ENCODE measurements around the gene GPC5. TPM values are rescaled to one million over a fixed set of nuclear protein-coding genes. Genes with fewer than 3 reads are reported as not detected.
A peak's percentile ranks its signal among the peaks of the same experiment; 100 is the strongest.
"Not testable (repeated sequence)": the region's sequence is repeated elsewhere in the genome, so short reads cannot be mapped to it uniquely, and the experiment has no call there.

Gene GPC5
- polyA plus RNA-seq (2013, experiment 1 of 2) = 0.65 TPM
- polyA plus RNA-seq (2013, experiment 2 of 2) = not detected

GRCh38 chr13:91398413-91399188, at the start of gene GPC5:
GPC5 (plus strand) TSS chr13:91398621.
- peaks cover 79% of the 10 kb centered on the region for H3K27me3 ChIP-seq (ENCODE audit: insufficient read depth, low read length)
- no peak within 1 kb of the TSS for H3K27ac ChIP-seq (ENCODE audit: low read depth, low read length)
- no peaks in the 10 kb centered on the region for H3K9me3 ChIP-seq (ENCODE audit: insufficient read depth, low read depth, low read length)
- peaks cover 8% of the 10 kb centered on the region; the same call in 1 of the 2 replicates for H3K4me1 ChIP-seq (ENCODE audit: insufficient read depth, low read length)
- H3K4me3 ChIP-seq (ENCODE audit: low read length) = peak within 1 kb of the TSS; percentile 79
- peak within 1 kb of the TSS; percentile 36; the same call in 1 of the 2 replicates for H3K9ac ChIP-seq (ENCODE audit: low read depth, low read length)
- H3K36me3 ChIP-seq (ENCODE audit: insufficient read depth, low read length) = no peaks in the 10 kb centered on the region
- WGBS = under 1% methylated on average over 76 of the region's 76 CpGs

- H3K4me3 ChIP-seq (ENCODE audit: low read length) = peak overlapping the region; percentile 99
- peak overlapping the region; percentile 97 for H3K27ac ChIP-seq (ENCODE audit: low read depth, low read length)
- no peaks in the 10 kb centered on the region for H3K9me3 ChIP-seq (ENCODE audit: insufficient read depth, low read depth, low read length)
- peaks cover 50% of the 10 kb centered on the region for H3K36me3 ChIP-seq (ENCODE audit: insufficient read depth, low read length)
- H3K4me1 ChIP-seq (ENCODE audit: insufficient read depth, low read length) = peaks cover 28% of the 10 kb centered on the region
- under 1% methylated on average over 45 of the region's 46 CpGs for WGBS
- peaks cover 28% of the 10 kb centered on the region for H3K27me3 ChIP-seq (ENCODE audit: insufficient read depth, low read length)
- peak overlapping the region; percentile 100 for H3K9ac ChIP-seq (ENCODE audit: low read depth, low read length)
Measured at GRCh38 chr13:91348906-91349435, 49.5 kb upstream of the GPC5 start.

GRCh38 chr13:91349992-91350911, 48.2 kb upstream of the GPC5 start:
- WGBS = 47% methylated on average over 3 of the region's 5 CpGs
- Histone ChIP-seq H3K27ac (ENCODE audit: low read depth, low read length) (peak overlapping the region; percentile 97), H3K27me3 (ENCODE audit: insufficient read depth, low read length) (peaks cover 15% of the 10 kb centered on the region), H3K36me3 (ENCODE audit: insufficient read depth, low read length) (peaks cover 63% of the 10 kb centered on the region), H3K9me3 (ENCODE audit: insufficient read depth, low read depth, low read length) (no peaks in the 10 kb centered on the region), H3K4me3 (ENCODE audit: low read length) (peak overlapping the region; percentile 99), H3K9ac (ENCODE audit: low read depth, low read length) (peak overlapping the region; percentile 100), H3K4me1 (ENCODE audit: insufficient read depth, low read length) (peaks cover 28% of the 10 kb centered on the region)

GRCh38 chr13:91351123-91351522, 47.3 kb upstream of the GPC5 start:
- Histone ChIP-seq H3K9me3 (ENCODE audit: insufficient read depth, low read depth, low read length) (no peaks in the 10 kb centered on the region), H3K9ac (ENCODE audit: low read depth, low read length) (peak overlapping the region; percentile 100; the same call in 1 of the 2 replicates), H3K36me3 (ENCODE audit: insufficient read depth, low read length) (peaks cover 72% of the 10 kb centered on the region), H3K27ac (ENCODE audit: low read depth, low read length) (no peak overlapping the region; the same call in 1 of the 2 replicates), H3K4me1 (ENCODE audit: insufficient read depth, low read length) (peaks cover 25% of the 10 kb centered on the region), H3K4me3 (ENCODE audit: low read length) (peak overlapping the region; percentile 99), H3K27me3 (ENCODE audit: insufficient read depth, low read length) (peaks cover 6% of the 10 kb centered on the region)
- WGBS = 91% methylated on average over 5 of the region's 5 CpGs

- Histone ChIP-seq H3K4me1 (ENCODE audit: insufficient read depth, low read length) (peaks cover 21% of the 10 kb centered on the region), H3K4me3 (ENCODE audit: low read length) (peak overlapping the region; percentile 99; the same call in 1 of the 2 replicates), H3K9ac (ENCODE audit: low read depth, low read length) (no peak overlapping the region), H3K27ac (ENCODE audit: low read depth, low read length) (no peak overlapping the region), H3K9me3 (ENCODE audit: insufficient read depth, low read depth, low read length) (no peaks in the 10 kb centered on the region), H3K27me3 (ENCODE audit: insufficient read depth, low read length) (no peaks in the 10 kb centered on the region), H3K36me3 (ENCODE audit: insufficient read depth, low read length) (peaks cover 80% of the 10 kb centered on the region)
- WGBS = 100% methylated on average over 1 of the region's 2 CpGs
Measured at GRCh38 chr13:91351980-91352379, 46.4 kb upstream of the GPC5 start.

- H3K4me3 ChIP-seq (ENCODE audit: low read length); H3K27me3 ChIP-seq (ENCODE audit: insufficient read depth, low read length); H3K9ac ChIP-seq (ENCODE audit: low read depth, low read length); H3K9me3 ChIP-seq (ENCODE audit: insufficient read depth, low read depth, low read length); H3K27ac ChIP-seq (ENCODE audit: low read depth, low read length): not testable (repeated sequence)
- Histone ChIP-seq H3K4me1 (ENCODE audit: insufficient read depth, low read length) (peaks cover 21% of the 10 kb centered on the region), H3K36me3 (ENCODE audit: insufficient read depth, low read length) (peaks cover 86% of the 10 kb centered on the region)
- WGBS = 91% methylated on average over 6 of the region's 7 CpGs
Measured at GRCh38 chr13:91352891-91353290, 45.5 kb upstream of the GPC5 start.

- Histone ChIP-seq H3K4me3 (ENCODE audit: low read length) (no peak overlapping the region), H3K36me3 (ENCODE audit: insufficient read depth, low read length) (peaks cover 88% of the 10 kb centered on the region), H3K4me1 (ENCODE audit: insufficient read depth, low read length) (peaks cover 21% of the 10 kb centered on the region), H3K9ac (ENCODE audit: low read depth, low read length) (no peak overlapping the region), H3K27me3 (ENCODE audit: insufficient read depth, low read length) (no peaks in the 10 kb centered on the region), H3K27ac (ENCODE audit: low read depth, low read length) (no peak overlapping the region), H3K9me3 (ENCODE audit: insufficient read depth, low read depth, low read length) (no peaks in the 10 kb centered on the region)
- no CpG with 5 or more reads among the region's 1 CpG for WGBS
Measured at GRCh38 chr13:91353494-91353893, 44.9 kb upstream of the GPC5 start.

- no peaks in the 10 kb centered on the region for H3K9me3 ChIP-seq (ENCODE audit: insufficient read depth, low read depth, low read length)
- peaks cover 16% of the 10 kb centered on the region for H3K4me1 ChIP-seq (ENCODE audit: insufficient read depth, low read length)
- no peak overlapping the region for H3K4me3 ChIP-seq (ENCODE audit: low read length)
- H3K9ac ChIP-seq (ENCODE audit: low read depth, low read length) = no peak overlapping the region
- H3K36me3 ChIP-seq (ENCODE audit: insufficient read depth, low read length) = peaks cover 75% of the 10 kb centered on the region
- WGBS = 90% methylated on average over 6 of the region's 6 CpGs
- no peaks in the 10 kb centered on the region for H3K27me3 ChIP-seq (ENCODE audit: insufficient read depth, low read length)
- H3K27ac ChIP-seq (ENCODE audit: low read depth, low read length) = peak overlapping the region; percentile 6; the same call in 1 of the 2 replicates
Measured at GRCh38 chr13:91355099-91355825, 43.2 kb upstream of the GPC5 start.

GRCh38 chr13:91355826-91356710, 42.4 kb upstream of the GPC5 start:
- H3K9me3 ChIP-seq (ENCODE audit: insufficient read depth, low read depth, low read length) = no peaks in the 10 kb centered on the region
- peaks cover 8% of the 10 kb centered on the region for H3K4me1 ChIP-seq (ENCODE audit: insufficient read depth, low read length)
- H3K27ac ChIP-seq (ENCODE audit: low read depth, low read length) = peak overlapping the region; percentile 6; the same call in 1 of the 2 replicates
- no peak overlapping the region for H3K4me3 ChIP-seq (ENCODE audit: low read length)
- H3K36me3 ChIP-seq (ENCODE audit: insufficient read depth, low read length) = peaks cover 69% of the 10 kb centered on the region
- 98% methylated on average over 5 of the region's 6 CpGs for WGBS
- no peaks in the 10 kb centered on the region for H3K27me3 ChIP-seq (ENCODE audit: insufficient read depth, low read length)
- H3K9ac ChIP-seq (ENCODE audit: low read depth, low read length) = no peak overlapping the region

All from HUES64 (cell line).